ENCODE data around the gene GPR78.

GPR78 gene

GRCh38 chr4:8543623-8544022 lies 36.6 kb upstream of the GPR78 start:
- no peak overlapping the region for H3K4me2 ChIP-seq (ENCODE audit: low read depth, low read length)
- no peaks in the 10 kb centered on the region for H3F3A ChIP-seq (ENCODE audit: insufficient read depth, low read length)
- H3K4me3 ChIP-seq (ENCODE audit: low read length) = no peak overlapping the region
- no peaks in the 10 kb centered on the region for H3K36me3 ChIP-seq (replicated peaks; ENCODE audit: insufficient read depth, low read length)
- H3K79me2 ChIP-seq (ENCODE audit: low read length) = no peaks in the 10 kb centered on the region
- TF ChIP-seq EZH2 (optimal IDR thresholded peaks at IDR 0.05; ENCODE audit: low read depth, low read length) (no peak), EZH2phosphoT487 (IDR thresholded peaks at IDR 0.05; ENCODE audit: low read length) (no peak), CTCF (IDR thresholded peaks at IDR 0.05; ENCODE audit: low read length) (no peak)
- no peak overlapping the region for H2AFZ ChIP-seq (ENCODE audit: low read length)
- no peaks in the 10 kb centered on the region for H3K9me3 ChIP-seq (replicated peaks; ENCODE audit: insufficient read depth, low read length)
- H3K9ac ChIP-seq (ENCODE audit: low read length) = no peak overlapping the region
- DNase-seq = no peak
- no peaks in the 10 kb centered on the region for H3K9me2 ChIP-seq (replicated peaks; ENCODE audit: insufficient read depth, low read length)
- no peaks in the 10 kb centered on the region for H4K20me1 ChIP-seq (ENCODE audit: insufficient read depth, low read length)
- peaks cover 56% of the 10 kb centered on the region for H3K27me3 ChIP-seq (replicated peaks; ENCODE audit: insufficient read depth, low read length)
- H3K4me1 ChIP-seq (ENCODE audit: low read length) = peaks cover 9% of the 10 kb centered on the region; the same call in 1 of the 2 replicates
- H3K27ac ChIP-seq (ENCODE audit: low read length) = no peak overlapping the region

GRCh38 chr4:8544282-8544681 lies 35.9 kb upstream of the GPR78 start:
- Histone ChIP-seq H3K27ac (ENCODE audit: low read length) (no peak overlapping the region), H3K36me3 (replicated peaks; ENCODE audit: insufficient read depth, low read length) (no peaks in the 10 kb centered on the region)

DNA sequence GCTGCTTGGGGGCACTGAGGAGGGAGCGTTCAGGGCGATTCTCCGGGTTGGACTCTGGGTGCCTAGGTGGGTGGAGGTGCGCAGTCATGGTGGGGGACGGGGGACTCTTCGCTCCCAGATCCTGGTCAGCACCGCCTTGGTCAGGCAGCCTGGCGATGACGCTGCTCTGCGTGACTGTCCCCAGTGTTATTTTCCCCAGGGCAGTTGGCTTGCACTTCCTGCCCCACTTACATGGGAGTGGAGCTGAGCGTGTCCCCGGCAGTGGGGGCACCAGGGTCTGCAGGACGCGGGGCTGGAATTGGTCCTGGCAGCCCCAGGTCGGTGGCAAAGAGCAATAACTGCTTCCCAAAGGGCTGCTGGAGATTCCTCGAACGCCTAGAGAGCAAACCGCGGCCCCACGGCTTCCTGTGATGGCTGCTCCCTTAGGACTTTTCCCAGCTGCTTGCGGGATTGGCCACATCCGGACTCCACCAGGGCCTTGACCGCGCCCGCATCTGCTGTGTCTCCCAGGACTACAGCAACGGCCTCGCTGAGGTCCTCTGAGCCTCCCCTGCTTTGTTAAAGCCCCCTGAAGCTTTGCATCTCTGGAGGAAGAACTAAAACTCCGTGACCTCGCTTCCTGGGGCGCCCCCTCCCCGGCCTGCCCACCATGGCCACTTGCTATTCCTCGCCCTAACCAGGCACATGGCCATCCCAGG lies 35.3 kb upstream of the GPR78 start:
- DNase-seq = no peak
- no peak overlapping the region for H3K4me2 ChIP-seq (ENCODE audit: low read depth, low read length)
- H3K27ac ChIP-seq (ENCODE audit: low read length) = no peak overlapping the region
- no peaks in the 10 kb centered on the region for H3K79me2 ChIP-seq (ENCODE audit: low read length)
- H3F3A ChIP-seq (ENCODE audit: insufficient read depth, low read length) = no peaks in the 10 kb centered on the region
- no peak overlapping the region for H2AFZ ChIP-seq (ENCODE audit: low read length)
- no peaks in the 10 kb centered on the region for H3K36me3 ChIP-seq (replicated peaks; ENCODE audit: insufficient read depth, low read length)
- peaks cover 63% of the 10 kb centered on the region for H3K27me3 ChIP-seq (replicated peaks; ENCODE audit: insufficient read depth, low read length)
- H3K4me1 ChIP-seq (ENCODE audit: low read length) = peaks cover 5% of the 10 kb centered on the region; the same call in 1 of the 2 replicates
- H3K9ac ChIP-seq (ENCODE audit: low read length) = no peak overlapping the region
- TF ChIP-seq EZH2phosphoT487 (IDR thresholded peaks at IDR 0.05; ENCODE audit: low read length) = no peak
- no peak for TF ChIP-seq CTCF (IDR thresholded peaks at IDR 0.05; ENCODE audit: low read length)
- TF ChIP-seq EZH2 (optimal IDR thresholded peaks at IDR 0.05; ENCODE audit: low read depth, low read length) = no peak
- H4K20me1 ChIP-seq (ENCODE audit: insufficient read depth, low read length) = no peaks in the 10 kb centered on the region
- no peak overlapping the region for H3K4me3 ChIP-seq (ENCODE audit: low read length)
- no peaks in the 10 kb centered on the region for H3K9me3 ChIP-seq (replicated peaks; ENCODE audit: insufficient read depth, low read length)
- H3K9me2 ChIP-seq (replicated peaks; ENCODE audit: insufficient read depth, low read length) = no peaks in the 10 kb centered on the region

More at GRCh38 chr4:8544282-8544681, 35.9 kb upstream of the GPR78 start:
- H3K4me3 ChIP-seq (ENCODE audit: low read length) = no peak overlapping the region
- H3K4me1 ChIP-seq (ENCODE audit: low read length) = peaks cover 9% of the 10 kb centered on the region; the same call in 1 of the 2 replicates
- H4K20me1 ChIP-seq (ENCODE audit: insufficient read depth, low read length) = no peaks in the 10 kb centered on the region
- TF ChIP-seq EZH2 (optimal IDR thresholded peaks at IDR 0.05; ENCODE audit: low read depth, low read length) = no peak
- TF ChIP-seq CTCF (IDR thresholded peaks at IDR 0.05; ENCODE audit: low read length) = no peak
- no peak for TF ChIP-seq EZH2phosphoT487 (IDR thresholded peaks at IDR 0.05; ENCODE audit: low read length)
- no peaks in the 10 kb centered on the region for H3K79me2 ChIP-seq (ENCODE audit: low read length)
- H3F3A ChIP-seq (ENCODE audit: insufficient read depth, low read length) = no peaks in the 10 kb centered on the region
- DNase-seq = no peak
- H2AFZ ChIP-seq (ENCODE audit: low read length) = no peak overlapping the region
- H3K27me3 ChIP-seq (replicated peaks; ENCODE audit: insufficient read depth, low read length) = peaks cover 60% of the 10 kb centered on the region
- no peaks in the 10 kb centered on the region for H3K9me3 ChIP-seq (replicated peaks; ENCODE audit: insufficient read depth, low read length)
- no peak overlapping the region for H3K4me2 ChIP-seq (ENCODE audit: low read depth, low read length)
- H3K9ac ChIP-seq (ENCODE audit: low read length) = no peak overlapping the region
- H3K9me2 ChIP-seq (replicated peaks; ENCODE audit: insufficient read depth, low read length) = no peaks in the 10 kb centered on the region

Data from MM.1S (cell line).